K562 (cell line): Measurements from ENCODE around the gene SMIM30. TPM values are rescaled to one million over a fixed set of nuclear protein-coding genes. Genes with fewer than 3 reads are reported as not detected.

Source experiments
- CBX3 ChIP-seq, 2 experiments: IDR thresholded peaks; 1 replicate in 1 of 2; 2 replicates in 1 of 2; pipeline ENCODE4 v1.6.1; 2012; ENCODE audit warnings: inconsistent platforms in 2 of 2, low read length in 2 of 2, borderline replicate concordance in 1 of 2, control low read depth in 1 of 2
- CTBP1 ChIP-seq: fragments of 450-650 bp; IDR thresholded peaks from 2 replicates; pipeline ENCODE4 v1.6.1; 2016; ENCODE audit warnings: borderline replicate concordance
- ESRRB ChIP-seq: fragments of 250-450 bp; sonication (Bioruptor Pico); IDR thresholded peaks from 2 replicates; pipeline ENCODE4 v1.5.0; 2020; ENCODE audit warnings: mild to moderate bottlenecking, moderate library complexity, borderline replicate concordance
- KDM5B ChIP-seq: fragments of 200-600 bp; sonication (generic); IDR thresholded peaks from 2 replicates; pipeline ENCODE4 v1.6.1; 2012; ENCODE audit warnings: low read depth, mild to moderate bottlenecking, moderate library complexity, low read length, control low read depth, inconsistent platforms; ENCODE audit not compliant: insufficient replicate concordance
- LEF1 ChIP-seq: fragments of 450-650 bp; IDR thresholded peaks from 2 replicates; pipeline ENCODE4 v1.6.1; 2016; ENCODE audit warnings: mild to moderate bottlenecking
- MAZ ChIP-seq, 2 experiments: fragments of 450-650 bp in 1 of 2; sonication (generic) in 1 of 2; formaldehyde crosslinking; IDR thresholded peaks in 1 of 2; conservative IDR thresholded peaks in 1 of 2; 2 replicates each; pipeline versions ENCODE4 v1.4.0 to v1.5.0; 2020; ENCODE audit warnings: mild to moderate bottlenecking in 1 of 2, missing genetic modification reagents in 1 of 2
- MTA2 ChIP-seq: fragments of 450-650 bp; IDR thresholded peaks from 2 replicates; pipeline ENCODE4 v1.6.1; 2016; ENCODE audit warnings: low read depth
- RBM15 ChIP-seq: fragments of 200-400 bp; formaldehyde crosslinking; IDR thresholded peaks from 2 replicates; pipeline ENCODE4 v1.6.1; 2018; ENCODE audit warnings: mild to moderate bottlenecking, low read length, moderate library complexity; ENCODE audit not compliant: insufficient read depth
- RFX7 ChIP-seq: fragments of 250-450 bp; sonication (Bioruptor Pico); IDR thresholded peaks from 2 replicates; pipeline ENCODE4 v1.5.1; 2021; ENCODE audit warnings: mild to moderate bottlenecking
- SETDB1 ChIP-seq: IDR thresholded peaks from one replicate; pipeline ENCODE4 v1.6.1; 2012; ENCODE audit warnings: low read length, control low read depth, inconsistent platforms
- ZBTB7A ChIP-seq: IDR thresholded peaks from 2 replicates; pipeline ENCODE4 v1.6.1; 2011; ENCODE audit warnings: low read depth, mild to moderate bottlenecking, low read length, moderate library complexity, borderline replicate concordance; ENCODE audit not compliant: control insufficient read depth
- ZKSCAN1 ChIP-seq: fragments of 150-350 bp; IDR thresholded peaks from 2 replicates; pipeline ENCODE4 v1.6.1; 2016; ENCODE audit warnings: low read depth, low read length
- ZNF232 ChIP-seq: sonication (generic); formaldehyde crosslinking; IDR thresholded peaks from 2 replicates; pipeline ENCODE4 v1.8.0; 2022; ENCODE audit warnings: mild to moderate bottlenecking, missing genetic modification reagents
- polyA plus RNA-seq, 8 experiments: library from polyadenylated mRNA; depleted of rRNA in 4 of 8; stranded (reverse) in 5 of 8; unstranded in 3 of 8; fragments of >200 nt; fragmentation: Nextera tagmentation in 2 of 8; fragmentation: Illumina TruSeq in 1 of 8; extraction: Ambion mirVana in 2 of 8; extraction: Trizol in 1 of 8; gene quantifications; 2 replicates each; pipeline versions ENCODE4 v1.2.1 to v1.2.3, GENCODE V29; 2011 to 2014; ENCODE audit warnings: inconsistent platforms in 1 of 8, missing spikeins in 1 of 8
- total RNA-seq, 7 experiments: library from RNA; depleted of rRNA in 6 of 7; stranded (reverse); fragments of >200 nt in 6 of 7; fragmentation: Illumina TruSeq in 2 of 7; extraction: Trizol in 2 of 7; gene quantifications; 2 replicates each; pipeline versions ENCODE4 v1.2.1 to v1.2.3, GENCODE V29; 2011 to 2021; ENCODE audit warnings: low replicate concordance in 1 of 7
- TF ChIP-seq, protein P1 (sequence below), 2 experiments: fragments of 450-650 bp in 1 of 2; IDR thresholded peaks; 2 replicates each; pipeline ENCODE4 v1.6.1; 2011 to 2017; ENCODE audit warnings: low read depth in 2 of 2, antibody characterized with exemption in 1 of 2, borderline replicate concordance in 1 of 2, low read length in 1 of 2, mild to moderate bottlenecking in 1 of 2, mixed read lengths in 1 of 2; ENCODE audit not compliant: control insufficient read depth in 1 of 2
- TF ChIP-seq, protein P2 (sequence below): fragments of 450-650 bp; formaldehyde crosslinking; IDR thresholded peaks from 2 replicates; pipeline ENCODE4 v1.4.0; 2020; ENCODE audit warnings: mild to moderate bottlenecking, moderate library complexity
- TF ChIP-seq, protein P3 (sequence below): fragments of 150-350 bp; IDR thresholded peaks from 2 replicates; pipeline ENCODE4 v1.6.1; 2014; ENCODE audit warnings: low read depth, mild to moderate bottlenecking, low read length, borderline replicate concordance

SMIM30 gene
- total and polyA plus RNA-seq, 9 of the 15 experiments (the other 6 are each of a cell fraction or from before 2014, with no cell fraction given): 161 to 891 (median 316) TPM

GRCh38 chr7:113118074-113118959, at the start of gene SMIM30 (continued):
- peak; percentile 39; the same call in 1 of the 2 replicates for TF ChIP-seq ZKSCAN1
- no peak for TF ChIP-seq RBM15
- TF ChIP-seq, protein P1, sequence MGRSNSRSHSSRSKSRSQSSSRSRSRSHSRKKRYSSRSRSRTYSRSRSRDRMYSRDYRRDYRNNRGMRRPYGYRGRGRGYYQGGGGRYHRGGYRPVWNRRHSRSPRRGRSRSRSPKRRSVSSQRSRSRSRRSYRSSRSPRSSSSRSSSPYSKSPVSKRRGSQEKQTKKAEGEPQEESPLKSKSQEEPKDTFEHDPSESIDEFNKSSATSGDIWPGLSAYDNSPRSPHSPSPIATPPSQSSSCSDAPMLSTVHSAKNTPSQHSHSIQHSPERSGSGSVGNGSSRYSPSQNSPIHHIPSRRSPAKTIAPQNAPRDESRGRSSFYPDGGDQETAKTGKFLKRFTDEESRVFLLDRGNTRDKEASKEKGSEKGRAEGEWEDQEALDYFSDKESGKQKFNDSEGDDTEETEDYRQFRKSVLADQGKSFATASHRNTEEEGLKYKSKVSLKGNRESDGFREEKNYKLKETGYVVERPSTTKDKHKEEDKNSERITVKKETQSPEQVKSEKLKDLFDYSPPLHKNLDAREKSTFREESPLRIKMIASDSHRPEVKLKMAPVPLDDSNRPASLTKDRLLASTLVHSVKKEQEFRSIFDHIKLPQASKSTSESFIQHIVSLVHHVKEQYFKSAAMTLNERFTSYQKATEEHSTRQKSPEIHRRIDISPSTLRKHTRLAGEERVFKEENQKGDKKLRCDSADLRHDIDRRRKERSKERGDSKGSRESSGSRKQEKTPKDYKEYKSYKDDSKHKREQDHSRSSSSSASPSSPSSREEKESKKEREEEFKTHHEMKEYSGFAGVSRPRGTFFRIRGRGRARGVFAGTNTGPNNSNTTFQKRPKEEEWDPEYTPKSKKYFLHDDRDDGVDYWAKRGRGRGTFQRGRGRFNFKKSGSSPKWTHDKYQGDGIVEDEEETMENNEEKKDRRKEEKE (IDR thresholded peaks at IDR 0.05; ENCODE audit: borderline replicate concordance in 1 of 2, control insufficient read depth in 1 of 2, low read depth in 2 of 2, low read length in 1 of 2): no peak
- TF ChIP-seq CTBP1: peak; percentile 71
- 0 out of 2 replicates have a peak, but pooled peaks have one; percentile 5 for TF ChIP-seq MTA2
- TF ChIP-seq ESRRB: 0 out of 2 replicates have a peak, but pooled peaks have one; percentile 66
- peak; percentile 94 for TF ChIP-seq KDM5B
- no peak for TF ChIP-seq SETDB1
- TF ChIP-seq, protein P2, sequence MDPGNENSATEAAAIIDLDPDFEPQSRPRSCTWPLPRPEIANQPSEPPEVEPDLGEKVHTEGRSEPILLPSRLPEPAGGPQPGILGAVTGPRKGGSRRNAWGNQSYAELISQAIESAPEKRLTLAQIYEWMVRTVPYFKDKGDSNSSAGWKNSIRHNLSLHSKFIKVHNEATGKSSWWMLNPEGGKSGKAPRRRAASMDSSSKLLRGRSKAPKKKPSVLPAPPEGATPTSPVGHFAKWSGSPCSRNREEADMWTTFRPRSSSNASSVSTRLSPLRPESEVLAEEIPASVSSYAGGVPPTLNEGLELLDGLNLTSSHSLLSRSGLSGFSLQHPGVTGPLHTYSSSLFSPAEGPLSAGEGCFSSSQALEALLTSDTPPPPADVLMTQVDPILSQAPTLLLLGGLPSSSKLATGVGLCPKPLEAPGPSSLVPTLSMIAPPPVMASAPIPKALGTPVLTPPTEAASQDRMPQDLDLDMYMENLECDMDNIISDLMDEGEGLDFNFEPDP: 0 out of 2 replicates have a peak, but pooled peaks have one; percentile 39
- peak; percentile 52 to 70 for TF ChIP-seq MAZ (CRISPR knock-in tag; conservative IDR thresholded peaks at IDR 0.05 in 1 of 2, IDR thresholded peaks at IDR 0.05 in 1 of 2)
- TF ChIP-seq ZBTB7A: no peak
- TF ChIP-seq RFX7 (CRISPR knock-in tag): no peak
- TF ChIP-seq, protein P3, sequence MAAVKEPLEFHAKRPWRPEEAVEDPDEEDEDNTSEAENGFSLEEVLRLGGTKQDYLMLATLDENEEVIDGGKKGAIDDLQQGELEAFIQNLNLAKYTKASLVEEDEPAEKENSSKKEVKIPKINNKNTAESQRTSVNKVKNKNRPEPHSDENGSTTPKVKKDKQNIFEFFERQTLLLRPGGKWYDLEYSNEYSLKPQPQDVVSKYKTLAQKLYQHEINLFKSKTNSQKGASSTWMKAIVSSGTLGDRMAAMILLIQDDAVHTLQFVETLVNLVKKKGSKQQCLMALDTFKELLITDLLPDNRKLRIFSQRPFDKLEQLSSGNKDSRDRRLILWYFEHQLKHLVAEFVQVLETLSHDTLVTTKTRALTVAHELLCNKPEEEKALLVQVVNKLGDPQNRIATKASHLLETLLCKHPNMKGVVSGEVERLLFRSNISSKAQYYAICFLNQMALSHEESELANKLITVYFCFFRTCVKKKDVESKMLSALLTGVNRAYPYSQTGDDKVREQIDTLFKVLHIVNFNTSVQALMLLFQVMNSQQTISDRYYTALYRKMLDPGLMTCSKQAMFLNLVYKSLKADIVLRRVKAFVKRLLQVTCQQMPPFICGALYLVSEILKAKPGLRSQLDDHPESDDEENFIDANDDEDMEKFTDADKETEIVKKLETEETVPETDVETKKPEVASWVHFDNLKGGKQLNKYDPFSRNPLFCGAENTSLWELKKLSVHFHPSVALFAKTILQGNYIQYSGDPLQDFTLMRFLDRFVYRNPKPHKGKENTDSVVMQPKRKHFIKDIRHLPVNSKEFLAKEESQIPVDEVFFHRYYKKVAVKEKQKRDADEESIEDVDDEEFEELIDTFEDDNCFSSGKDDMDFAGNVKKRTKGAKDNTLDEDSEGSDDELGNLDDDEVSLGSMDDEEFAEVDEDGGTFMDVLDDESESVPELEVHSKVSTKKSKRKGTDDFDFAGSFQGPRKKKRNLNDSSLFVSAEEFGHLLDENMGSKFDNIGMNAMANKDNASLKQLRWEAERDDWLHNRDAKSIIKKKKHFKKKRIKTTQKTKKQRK: no peak
- TF ChIP-seq ZNF232 (CRISPR knock-in tag): no peak
- TF ChIP-seq LEF1: 0 out of 2 replicates have a peak, but pooled peaks have one; percentile 52
- TF ChIP-seq CBX3 (IDR thresholded peaks at IDR 0.05; ENCODE audit: borderline replicate concordance in 1 of 2, low read length in 2 of 2): 0 out of 3 replicates have a peak, but pooled peaks of 1 of the 2 experiments have one; percentile 43
